Liver (tissue), 9 donors: Measurements from ENCODE around the gene PXMP4. TPM values are rescaled to one million over a fixed set of nuclear protein-coding genes. Genes with fewer than 3 reads are reported as not detected.

Source experiments
- DNase-seq: peaks from one replicate; pipeline ENCODE4 v3.0.0-alpha.2; 2017; ENCODE audit warnings: low spot score
- H3K27ac ChIP-seq, 2 donors: one replicate each; pipeline ENCODE4 v1.7.0; 2013; ENCODE audit warnings: inconsistent platforms in 2 of 2, low read length in 2 of 2, control low read depth in 1 of 2, low read depth in 1 of 2, mild to moderate bottlenecking in 1 of 2
- H3K27me3 ChIP-seq, 4 donors: one replicate each; pipeline versions ENCODE4 v1.6.1 to v1.7.0; 2013; ENCODE audit warnings: low read length in 3 of 4, inconsistent platforms in 1 of 4, mild to moderate bottlenecking in 1 of 4, moderate library complexity in 1 of 4; ENCODE audit not compliant: control insufficient read depth in 4 of 4, insufficient read depth in 4 of 4
- H3K36me3 ChIP-seq, 4 donors: one replicate each; pipeline versions ENCODE4 v1.6.1 to v1.7.0; 2013; ENCODE audit warnings: low read length in 3 of 4, mild to moderate bottlenecking in 3 of 4, low read depth in 1 of 4, moderate library complexity in 1 of 4; ENCODE audit not compliant: control insufficient read depth in 4 of 4, insufficient read depth in 3 of 4
- H3K4me1 ChIP-seq, 4 donors: one replicate each; pipeline versions ENCODE4 v1.6.1 to v1.7.0; 2013; ENCODE audit warnings: low read length in 3 of 4, mild to moderate bottlenecking in 3 of 4, moderate library complexity in 1 of 4; ENCODE audit not compliant: control insufficient read depth in 4 of 4, insufficient read depth in 4 of 4
- H3K4me3 ChIP-seq, 3 donors: one replicate each; pipeline versions ENCODE4 v1.6.1 to v1.7.0; 2013; ENCODE audit warnings: low read length in 3 of 3, control low read depth in 1 of 3, low read depth in 1 of 3, mild to moderate bottlenecking in 1 of 3
- H3K9ac ChIP-seq, 2 donors: one replicate each; pipeline ENCODE4 v1.7.0; 2013; ENCODE audit warnings: low read length in 2 of 2, mild to moderate bottlenecking in 2 of 2, moderate library complexity in 2 of 2, control low read depth in 1 of 2, low read depth in 1 of 2
- H3K9me3 ChIP-seq, 4 donors: one replicate each; pipeline versions ENCODE4 v1.6.1 to v1.7.0; 2013; ENCODE audit warnings: low read length in 3 of 4; ENCODE audit not compliant: control insufficient read depth in 4 of 4
- EGR1 ChIP-seq, 2 donors: IDR thresholded peaks; 2 replicates each; pipeline ENCODE4 v1.6.1; 2016 to 2018; ENCODE audit warnings: antibody characterized with exemption in 2 of 2, low read depth in 2 of 2
- GABPA ChIP-seq, 2 donors: IDR thresholded peaks in 1 of 2; conservative IDR thresholded peaks in 1 of 2; 2 replicates each; pipeline ENCODE4 v1.6.1; 2016; ENCODE audit warnings: antibody characterized with exemption in 2 of 2, mild to moderate bottlenecking in 1 of 2, moderate library complexity in 1 of 2
- HNF4A ChIP-seq, 2 donors: conservative IDR thresholded peaks; 2 replicates each; pipeline ENCODE4 v1.6.1; 2016; ENCODE audit warnings: antibody characterized with exemption in 2 of 2, mild to moderate bottlenecking in 2 of 2
- JUND ChIP-seq, 2 donors: IDR thresholded peaks; 2 replicates each; pipeline ENCODE4 v1.6.1; 2016; ENCODE audit warnings: antibody characterized with exemption in 2 of 2
- RXRA ChIP-seq, 2 donors: IDR thresholded peaks; 2 replicates each; pipeline ENCODE4 v1.6.1; 2017 to 2018; ENCODE audit warnings: antibody characterized with exemption in 2 of 2, mild to moderate bottlenecking in 1 of 2
- SP1 ChIP-seq: IDR thresholded peaks from 2 replicates; pipeline ENCODE4 v1.6.1; 2018; ENCODE audit warnings: antibody characterized with exemption, mild to moderate bottlenecking
- TAF1 ChIP-seq: conservative IDR thresholded peaks from 2 replicates; pipeline ENCODE4 v1.6.1; 2016; ENCODE audit warnings: antibody characterized with exemption, mild to moderate bottlenecking
- YY1 ChIP-seq: IDR thresholded peaks from 2 replicates; pipeline ENCODE4 v1.6.1; 2016; ENCODE audit warnings: antibody characterized with exemption, mild to moderate bottlenecking
- WGBS: extraction: QIAGEN DNeasy Blood & Tissue Kit; methylation state at CpG from one replicate; pipeline ENCODE4 v1.1.7; 2013; 5-methylcytosine and 5-hydroxymethylcytosine counted together
- polyA plus RNA-seq, 2 donors: library from polyadenylated mRNA; stranded (reverse) in 1 of 2; unstranded in 1 of 2; fragments of 200-250 nt in 1 of 2; fragments of >200 nt in 1 of 2; fragmentation: Nextera tagmentation in 1 of 2; extraction: Ambion mirVana in 1 of 2; gene quantifications; one replicate each; pipeline versions ENCODE4 v1.2.1 to v1.2.3, GENCODE V29; 2013 to 2015
- total RNA-seq, 2 donors: library from RNA; depleted of rRNA; stranded (reverse); fragments of >200 nt; gene quantifications; one replicate each; pipeline ENCODE4 v1.2.3, GENCODE V29; 2014
- TF ChIP-seq, protein P1 (sequence below): IDR thresholded peaks from 2 replicates; pipeline ENCODE4 v1.6.1; 2016; ENCODE audit warnings: antibody characterized with exemption
- TF ChIP-seq, protein P2 (sequence below): fragments of 150-350 bp; IDR thresholded peaks from 2 replicates; pipeline ENCODE4 v1.5.1; 2017; ENCODE audit warnings: improper control_type of control experiment, low read depth, low read length; ENCODE audit not compliant: missing input control
- TF ChIP-seq, protein P3 (sequence below): IDR thresholded peaks from 2 replicates; pipeline ENCODE4 v1.6.1; 2016; ENCODE audit warnings: antibody characterized with exemption
- TF ChIP-seq, protein P4 (sequence below): IDR thresholded peaks from 2 replicates; pipeline ENCODE4 v1.6.1; 2016; ENCODE audit warnings: antibody characterized with exemption, mild to moderate bottlenecking
- TF ChIP-seq, protein P5 (sequence below): IDR thresholded peaks from 2 replicates; pipeline ENCODE4 v1.6.1; 2016; ENCODE audit warnings: antibody characterized with exemption
- donor health status: healthy.
- donor health status: healthy.
- donor health status: healthy.
- donor health status: healthy.
- donor health status: healthy.

The PXMP4 gene
- total and polyA plus RNA-seq, 4 donors, result 5.5 to 16.0 (median 9.3) TPM

DNA sequence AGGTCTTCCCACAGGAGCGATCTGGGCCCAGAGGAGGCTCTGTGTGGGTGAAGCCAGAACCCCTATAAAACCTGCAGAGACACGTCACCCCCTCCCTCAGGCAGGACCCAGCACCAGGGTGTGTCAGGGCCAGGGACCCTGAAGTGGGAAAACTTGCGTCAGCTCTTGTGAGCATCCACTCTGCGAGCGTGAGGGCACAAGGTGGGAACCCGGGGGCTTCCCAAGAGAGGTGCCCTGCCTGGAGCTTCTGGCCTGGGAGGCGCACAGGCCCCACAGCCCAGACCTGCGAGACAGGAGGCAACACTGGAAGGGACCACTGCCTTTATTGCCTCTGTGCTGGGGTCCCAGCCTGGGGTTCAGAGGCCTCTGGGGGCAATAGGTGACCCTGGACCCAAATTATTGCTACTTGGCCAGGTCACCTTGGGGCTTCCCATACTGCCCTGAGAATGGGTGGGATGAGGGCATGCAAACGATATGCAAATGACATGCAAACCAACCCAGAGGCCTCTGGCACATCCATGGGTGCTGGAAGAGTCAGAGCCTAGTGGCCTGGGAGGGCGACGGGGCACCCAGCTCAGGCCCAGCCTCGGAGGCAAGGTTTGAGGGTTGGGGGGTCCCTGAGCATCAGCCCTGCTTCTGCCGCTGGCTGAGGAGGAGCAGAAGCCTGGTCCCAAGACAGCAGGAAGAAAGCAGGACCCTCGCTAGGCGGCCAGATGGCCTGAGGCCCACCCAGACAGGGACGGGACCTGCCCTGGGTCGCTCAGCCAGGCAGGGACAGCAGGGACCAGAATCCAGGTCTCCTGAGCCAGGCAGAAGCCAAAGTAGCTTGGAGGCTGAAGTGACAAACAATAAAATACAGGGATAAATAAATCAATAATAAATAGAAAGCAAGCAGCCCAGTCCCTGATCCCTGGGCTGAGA is 63.1 kb downstream of the PXMP4 start:
- Histone ChIP-seq H3K4me1 (peaks cover 0 to 10% (median 8%) of the 10 kb centered on the region in 4 donors), H3K27ac (no peak overlapping the region), H3K27me3 (no peaks in the 10 kb centered on the region), H3K9ac (no peak overlapping the region), H3K36me3 (peaks cover 0 to 2% (median under 1%) of the 10 kb centered on the region in 4 donors), H3K4me3 (no peak overlapping the region), H3K9me3 (no peaks in the 10 kb centered on the region)
- WGBS, result 96% methylated on average over 17 of the region's 17 CpGs
- TF ChIP-seq EGR1 (IDR thresholded peaks at IDR 0.05; ENCODE audit: low read depth in 2 of 2), result no peak
- TF ChIP-seq, protein P1, sequence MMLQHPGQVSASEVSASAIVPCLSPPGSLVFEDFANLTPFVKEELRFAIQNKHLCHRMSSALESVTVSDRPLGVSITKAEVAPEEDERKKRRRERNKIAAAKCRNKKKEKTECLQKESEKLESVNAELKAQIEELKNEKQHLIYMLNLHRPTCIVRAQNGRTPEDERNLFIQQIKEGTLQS, result no peak
- TF ChIP-seq SP1, result no peak
- TF ChIP-seq TAF1, result no peak
- no peak for TF ChIP-seq RXRA (IDR thresholded peaks at IDR 0.05)
- no peak for TF ChIP-seq JUND (IDR thresholded peaks at IDR 0.05)
- TF ChIP-seq, protein P2, sequence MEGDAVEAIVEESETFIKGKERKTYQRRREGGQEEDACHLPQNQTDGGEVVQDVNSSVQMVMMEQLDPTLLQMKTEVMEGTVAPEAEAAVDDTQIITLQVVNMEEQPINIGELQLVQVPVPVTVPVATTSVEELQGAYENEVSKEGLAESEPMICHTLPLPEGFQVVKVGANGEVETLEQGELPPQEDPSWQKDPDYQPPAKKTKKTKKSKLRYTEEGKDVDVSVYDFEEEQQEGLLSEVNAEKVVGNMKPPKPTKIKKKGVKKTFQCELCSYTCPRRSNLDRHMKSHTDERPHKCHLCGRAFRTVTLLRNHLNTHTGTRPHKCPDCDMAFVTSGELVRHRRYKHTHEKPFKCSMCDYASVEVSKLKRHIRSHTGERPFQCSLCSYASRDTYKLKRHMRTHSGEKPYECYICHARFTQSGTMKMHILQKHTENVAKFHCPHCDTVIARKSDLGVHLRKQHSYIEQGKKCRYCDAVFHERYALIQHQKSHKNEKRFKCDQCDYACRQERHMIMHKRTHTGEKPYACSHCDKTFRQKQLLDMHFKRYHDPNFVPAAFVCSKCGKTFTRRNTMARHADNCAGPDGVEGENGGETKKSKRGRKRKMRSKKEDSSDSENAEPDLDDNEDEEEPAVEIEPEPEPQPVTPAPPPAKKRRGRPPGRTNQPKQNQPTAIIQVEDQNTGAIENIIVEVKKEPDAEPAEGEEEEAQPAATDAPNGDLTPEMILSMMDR, result no peak
- TF ChIP-seq, protein P3, sequence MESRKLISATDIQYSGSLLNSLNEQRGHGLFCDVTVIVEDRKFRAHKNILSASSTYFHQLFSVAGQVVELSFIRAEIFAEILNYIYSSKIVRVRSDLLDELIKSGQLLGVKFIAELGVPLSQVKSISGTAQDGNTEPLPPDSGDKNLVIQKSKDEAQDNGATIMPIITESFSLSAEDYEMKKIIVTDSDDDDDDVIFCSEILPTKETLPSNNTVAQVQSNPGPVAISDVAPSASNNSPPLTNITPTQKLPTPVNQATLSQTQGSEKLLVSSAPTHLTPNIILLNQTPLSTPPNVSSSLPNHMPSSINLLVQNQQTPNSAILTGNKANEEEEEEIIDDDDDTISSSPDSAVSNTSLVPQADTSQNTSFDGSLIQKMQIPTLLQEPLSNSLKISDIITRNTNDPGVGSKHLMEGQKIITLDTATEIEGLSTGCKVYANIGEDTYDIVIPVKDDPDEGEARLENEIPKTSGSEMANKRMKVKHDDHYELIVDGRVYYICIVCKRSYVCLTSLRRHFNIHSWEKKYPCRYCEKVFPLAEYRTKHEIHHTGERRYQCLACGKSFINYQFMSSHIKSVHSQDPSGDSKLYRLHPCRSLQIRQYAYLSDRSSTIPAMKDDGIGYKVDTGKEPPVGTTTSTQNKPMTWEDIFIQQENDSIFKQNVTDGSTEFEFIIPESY, result no peak
- TF ChIP-seq, protein P4, sequence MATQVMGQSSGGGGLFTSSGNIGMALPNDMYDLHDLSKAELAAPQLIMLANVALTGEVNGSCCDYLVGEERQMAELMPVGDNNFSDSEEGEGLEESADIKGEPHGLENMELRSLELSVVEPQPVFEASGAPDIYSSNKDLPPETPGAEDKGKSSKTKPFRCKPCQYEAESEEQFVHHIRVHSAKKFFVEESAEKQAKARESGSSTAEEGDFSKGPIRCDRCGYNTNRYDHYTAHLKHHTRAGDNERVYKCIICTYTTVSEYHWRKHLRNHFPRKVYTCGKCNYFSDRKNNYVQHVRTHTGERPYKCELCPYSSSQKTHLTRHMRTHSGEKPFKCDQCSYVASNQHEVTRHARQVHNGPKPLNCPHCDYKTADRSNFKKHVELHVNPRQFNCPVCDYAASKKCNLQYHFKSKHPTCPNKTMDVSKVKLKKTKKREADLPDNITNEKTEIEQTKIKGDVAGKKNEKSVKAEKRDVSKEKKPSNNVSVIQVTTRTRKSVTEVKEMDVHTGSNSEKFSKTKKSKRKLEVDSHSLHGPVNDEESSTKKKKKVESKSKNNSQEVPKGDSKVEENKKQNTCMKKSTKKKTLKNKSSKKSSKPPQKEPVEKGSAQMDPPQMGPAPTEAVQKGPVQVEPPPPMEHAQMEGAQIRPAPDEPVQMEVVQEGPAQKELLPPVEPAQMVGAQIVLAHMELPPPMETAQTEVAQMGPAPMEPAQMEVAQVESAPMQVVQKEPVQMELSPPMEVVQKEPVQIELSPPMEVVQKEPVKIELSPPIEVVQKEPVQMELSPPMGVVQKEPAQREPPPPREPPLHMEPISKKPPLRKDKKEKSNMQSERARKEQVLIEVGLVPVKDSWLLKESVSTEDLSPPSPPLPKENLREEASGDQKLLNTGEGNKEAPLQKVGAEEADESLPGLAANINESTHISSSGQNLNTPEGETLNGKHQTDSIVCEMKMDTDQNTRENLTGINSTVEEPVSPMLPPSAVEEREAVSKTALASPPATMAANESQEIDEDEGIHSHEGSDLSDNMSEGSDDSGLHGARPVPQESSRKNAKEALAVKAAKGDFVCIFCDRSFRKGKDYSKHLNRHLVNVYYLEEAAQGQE, result no peak
- no peak for TF ChIP-seq GABPA (IDR thresholded peaks at IDR 0.05 in 1 of 2, conservative IDR thresholded peaks at IDR 0.05 in 1 of 2)
- TF ChIP-seq, protein P5, sequence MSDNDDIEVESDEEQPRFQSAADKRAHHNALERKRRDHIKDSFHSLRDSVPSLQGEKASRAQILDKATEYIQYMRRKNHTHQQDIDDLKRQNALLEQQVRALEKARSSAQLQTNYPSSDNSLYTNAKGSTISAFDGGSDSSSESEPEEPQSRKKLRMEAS, result no peak
- TF ChIP-seq HNF4A (conservative IDR thresholded peaks at IDR 0.05), result no peak
- no peak for TF ChIP-seq YY1
- no peak for DNase-seq
